Stomach smooth muscle (tissue), 2 donors: Measurements from ENCODE around the gene MAIP1.

Experiments used
- H3K27ac ChIP-seq: one replicate; pipeline ENCODE4 v1.7.0; 2013; ENCODE audit warnings: mild to moderate bottlenecking, low read length, inconsistent platforms
- H3K27me3 ChIP-seq, 2 donors: one replicate each; pipeline ENCODE4 v1.7.0; 2013; ENCODE audit warnings: low read length in 2 of 2; ENCODE audit not compliant: insufficient read depth in 2 of 2, control insufficient read depth in 1 of 2
- H3K36me3 ChIP-seq, 2 donors: one replicate each; pipeline ENCODE4 v1.7.0; 2013; ENCODE audit warnings: low read length in 2 of 2; ENCODE audit not compliant: control insufficient read depth in 2 of 2, insufficient read depth in 2 of 2
- H3K4me1 ChIP-seq: one replicate; pipeline ENCODE4 v1.7.0; 2013; ENCODE audit warnings: low read length; ENCODE audit not compliant: control insufficient read depth, insufficient read depth
- H3K4me3 ChIP-seq, 2 donors: one replicate each; pipeline ENCODE4 v1.7.0; 2013; ENCODE audit warnings: low read length in 2 of 2
- H3K9ac ChIP-seq, 2 donors: one replicate each; pipeline ENCODE4 v1.7.0; 2013; ENCODE audit warnings: low read length in 2 of 2, mild to moderate bottlenecking in 1 of 2
- H3K9me3 ChIP-seq, 2 donors: one replicate each; pipeline ENCODE4 v1.7.0; 2013; ENCODE audit warnings: low read length in 2 of 2; ENCODE audit not compliant: control insufficient read depth in 2 of 2
- donor health status: healthy.
- donor health status: Pancreatic carcinoma.

The MAIP1 gene

GRCh38 chr2:199946836-199947235 is 8.5 kb upstream of the MAIP1 start:
- Histone ChIP-seq H3K4me3 (no peak overlapping the region), H3K27ac (no peak overlapping the region), H3K4me1 (no peaks in the 10 kb centered on the region), H3K9me3 (no peaks in the 10 kb centered on the region), H3K9ac (no peak overlapping the region), H3K27me3 (no peaks in the 10 kb centered on the region), H3K36me3 (peaks cover 9 to 13% of the 10 kb centered on the region in 2 donors)

DNA sequence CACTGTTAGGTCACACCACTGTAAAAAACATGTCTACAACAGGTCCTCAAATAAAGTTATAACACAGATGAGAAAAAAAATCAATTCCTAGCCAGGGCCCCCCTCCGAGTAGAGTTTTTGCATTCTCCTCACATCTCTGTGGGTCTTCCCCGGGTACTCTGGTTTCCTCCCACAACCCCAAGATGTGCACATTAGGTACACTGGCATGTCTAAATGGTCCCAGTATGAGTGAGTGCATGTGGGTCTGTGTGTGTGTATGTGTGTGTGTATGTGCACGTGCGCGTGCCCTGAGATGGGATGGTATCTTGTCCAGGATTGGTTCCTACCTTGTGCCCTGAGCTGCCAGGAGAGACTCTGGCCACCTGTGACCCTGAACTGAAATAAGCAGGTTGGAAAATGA is 5.0 kb upstream of the MAIP1 start:
- H3K9me3 ChIP-seq, result no peaks in the 10 kb centered on the region
- H3K9ac ChIP-seq, result no peak overlapping the region
- peaks cover 4 to 10% of the 10 kb centered on the region in 2 donors for H3K36me3 ChIP-seq
- H3K27ac ChIP-seq, result no peak overlapping the region
- peaks cover 13% of the 10 kb centered on the region for H3K4me1 ChIP-seq
- H3K27me3 ChIP-seq, result no peaks in the 10 kb centered on the region
- H3K4me3 ChIP-seq, result no peak overlapping the region

DNA sequence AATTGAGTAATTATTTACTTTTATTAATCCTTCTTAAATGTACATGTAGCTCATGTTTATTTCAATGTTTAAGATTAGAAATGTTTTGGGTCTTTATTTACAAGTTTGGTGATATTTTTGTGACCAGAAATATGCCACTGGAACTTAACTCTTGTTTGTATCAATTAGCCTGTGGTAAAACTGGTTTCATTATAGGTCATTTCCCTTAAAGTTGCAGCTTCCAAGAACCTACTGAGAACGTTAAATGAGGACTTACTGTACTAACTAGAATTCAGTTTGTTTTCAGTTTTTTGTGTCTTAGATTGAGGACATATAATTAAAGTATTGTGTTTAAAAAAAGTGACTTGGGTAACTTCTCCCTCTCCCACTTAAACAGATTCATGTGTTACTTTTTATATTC is 4.4 kb upstream of the MAIP1 start:
- Histone ChIP-seq H3K27me3 (no peaks in the 10 kb centered on the region), H3K4me1 (peaks cover 13% of the 10 kb centered on the region), H3K4me3 (no peak overlapping the region), H3K27ac (no peak overlapping the region), H3K36me3 (peaks cover 3 to 6% of the 10 kb centered on the region in 2 donors), H3K9ac (no peak overlapping the region), H3K9me3 (no peaks in the 10 kb centered on the region)

DNA sequence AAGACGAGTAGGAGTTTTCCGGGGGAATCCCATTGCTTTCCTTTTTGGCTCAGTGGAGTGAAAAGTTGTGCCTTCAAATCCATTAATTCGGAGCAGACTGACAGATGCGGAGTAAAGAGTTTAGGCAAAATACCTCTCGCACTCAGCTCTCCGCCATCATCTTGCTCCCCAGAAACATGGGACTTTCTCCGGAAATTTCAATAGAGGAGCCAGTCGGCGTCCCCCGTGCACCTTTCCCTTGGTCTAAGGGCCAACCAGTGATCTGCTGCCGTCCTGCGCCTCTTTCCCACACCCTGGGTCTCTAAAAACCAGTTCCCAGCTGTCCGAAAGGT is 409 bp upstream of the MAIP1 start:
- Histone ChIP-seq H3K9me3 (no peaks in the 10 kb centered on the region), H3K4me3 (peak overlapping the region; percentile 90 to 98), H3K27ac (peak overlapping the region; percentile 79), H3K27me3 (no peaks in the 10 kb centered on the region), H3K4me1 (peaks cover 26% of the 10 kb centered on the region), H3K36me3 (peaks cover 7 to 8% of the 10 kb centered on the region in 2 donors), H3K9ac (peak overlapping the region; percentile 85 to 95)

GRCh38 chr2:199956062-199956380 is 639 bp downstream of the MAIP1 start:
- peak overlapping the region; percentile 90 to 98 for H3K4me3 ChIP-seq
- H3K27ac ChIP-seq, result peak overlapping the region; percentile 79
- peaks cover 11 to 14% of the 10 kb centered on the region in 2 donors for H3K36me3 ChIP-seq
- H3K4me1 ChIP-seq, result peaks cover 26% of the 10 kb centered on the region
- H3K27me3 ChIP-seq, result no peaks in the 10 kb centered on the region
- no peaks in the 10 kb centered on the region for H3K9me3 ChIP-seq
- peak overlapping the region; percentile 85 to 95 for H3K9ac ChIP-seq

- Histone ChIP-seq H3K4me3 (no peak overlapping the region), H3K9ac (no peak overlapping the region), H3K4me1 (peaks cover 26% of the 10 kb centered on the region), H3K36me3 (peaks cover 21 to 29% of the 10 kb centered on the region in 2 donors), H3K27me3 (no peaks in the 10 kb centered on the region), H3K9me3 (no peaks in the 10 kb centered on the region), H3K27ac (no peak overlapping the region)
Observed at GRCh38 chr2:199958014-199958413, 2.6 kb downstream of the MAIP1 start.

DNA sequence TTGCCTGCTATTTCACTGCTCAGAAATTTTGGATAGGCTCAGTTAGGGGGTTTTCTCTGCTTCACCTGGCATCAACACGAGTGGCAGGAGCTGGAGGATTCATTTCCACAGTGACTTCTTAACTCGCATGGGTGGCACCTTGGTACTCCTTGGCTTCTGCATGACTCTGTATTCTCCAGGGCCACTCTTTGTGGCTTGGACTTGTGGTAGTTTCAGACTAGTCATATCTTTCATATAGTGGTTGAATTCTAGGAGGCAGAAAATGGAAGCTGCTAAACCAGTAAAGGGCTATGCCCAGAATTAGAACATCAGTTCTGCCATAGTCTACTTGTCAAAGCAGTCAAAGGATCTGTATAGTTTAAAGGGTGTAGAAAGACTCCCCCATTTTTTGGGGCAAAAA is 6.8 kb downstream of the MAIP1 start:
- Histone ChIP-seq H3K27me3 (no peaks in the 10 kb centered on the region), H3K27ac (no peak overlapping the region), H3K36me3 (peaks cover 27 to 40% of the 10 kb centered on the region in 2 donors), H3K4me1 (peaks cover 1% of the 10 kb centered on the region), H3K9me3 (no peaks in the 10 kb centered on the region), H3K9ac (no peak overlapping the region), H3K4me3 (no peak overlapping the region)

GRCh38 chr2:199966405-199966804 is 11.0 kb downstream of the MAIP1 start:
- no peaks in the 10 kb centered on the region for H3K4me1 ChIP-seq
- no peak overlapping the region for H3K9ac ChIP-seq
- no peak overlapping the region for H3K27ac ChIP-seq
- H3K4me3 ChIP-seq, result no peak overlapping the region
- H3K36me3 ChIP-seq, result peaks cover 15 to 22% of the 10 kb centered on the region in 2 donors
- H3K27me3 ChIP-seq, result no peaks in the 10 kb centered on the region
- H3K9me3 ChIP-seq, result no peaks in the 10 kb centered on the region

DNA sequence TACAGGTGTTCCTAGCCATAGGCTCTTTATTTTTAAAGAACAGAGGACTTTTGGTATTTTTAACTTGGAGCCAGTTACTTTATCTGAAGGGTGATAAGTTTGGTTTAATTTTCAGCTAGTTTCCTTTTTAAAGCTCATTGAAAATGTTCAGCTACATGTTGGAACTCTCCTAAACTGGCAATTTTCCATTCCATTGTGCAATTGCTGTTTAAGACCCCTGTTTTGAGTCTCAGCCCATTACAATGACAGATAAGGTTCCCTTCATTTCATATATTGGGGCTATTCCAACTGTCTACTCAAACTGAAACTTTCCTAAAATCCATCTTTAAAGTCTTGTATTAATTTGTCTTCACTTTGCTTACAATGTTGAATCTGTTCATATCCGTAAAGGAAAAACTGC is 11.6 kb downstream of the MAIP1 start:
- peaks cover 10 to 18% of the 10 kb centered on the region in 2 donors for H3K36me3 ChIP-seq
- no peak overlapping the region for H3K9ac ChIP-seq
- no peaks in the 10 kb centered on the region for H3K9me3 ChIP-seq

DNA sequence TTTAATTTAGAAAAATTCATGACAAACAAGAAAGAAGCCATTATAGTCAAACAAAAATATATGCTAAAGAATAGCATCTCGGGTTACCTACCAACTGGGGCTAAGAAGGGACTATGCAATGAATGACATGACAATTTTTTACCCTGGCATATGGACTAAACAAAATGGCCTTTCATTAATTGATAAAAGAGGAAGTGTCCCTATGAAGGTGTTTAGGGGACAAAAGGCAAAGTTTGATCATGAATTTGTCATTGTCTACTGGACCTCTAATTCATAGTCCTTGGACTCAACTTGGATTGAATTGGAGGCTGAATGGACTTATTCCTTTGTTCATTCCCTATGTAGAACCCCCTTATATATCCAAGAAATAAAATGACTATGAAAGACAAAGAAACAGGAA is 12.7 kb downstream of the MAIP1 start:
- H3K36me3 ChIP-seq, result peaks cover 6 to 11% of the 10 kb centered on the region in 2 donors
- H3K9ac ChIP-seq, result no peak overlapping the region

More for the DNA sequence above, 11.6 kb downstream of the MAIP1 start:
- H3K4me3 ChIP-seq, result no peak overlapping the region
- H3K27me3 ChIP-seq, result no peaks in the 10 kb centered on the region
- no peaks in the 10 kb centered on the region for H3K4me1 ChIP-seq
- H3K27ac ChIP-seq, result no peak overlapping the region

DNA sequence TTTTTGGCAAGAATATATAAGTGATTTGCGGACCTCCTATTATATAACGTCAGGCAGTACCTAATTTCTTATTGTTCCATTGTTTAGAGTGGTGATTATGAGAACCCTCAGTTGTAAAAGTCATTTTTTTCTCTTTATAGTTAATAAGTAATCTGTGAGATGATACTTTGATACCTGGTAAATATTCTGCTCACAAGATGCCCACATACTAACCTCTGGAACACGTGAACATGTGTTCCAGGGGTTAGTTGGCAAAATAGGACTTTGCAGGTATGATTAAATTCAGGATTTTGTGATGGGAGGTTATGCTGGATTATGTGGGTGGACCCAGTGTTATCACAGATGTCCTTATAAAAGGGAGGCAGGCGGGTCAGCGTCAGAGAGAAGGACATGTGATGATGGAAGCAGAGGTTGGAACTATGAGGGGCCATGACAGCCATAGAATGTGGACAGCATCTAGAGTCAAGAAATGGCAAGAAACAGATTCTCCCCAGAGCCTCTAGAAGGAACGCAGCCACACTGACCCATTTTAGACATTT is 16.8 kb downstream of the MAIP1 start:
- no peak overlapping the region for H3K9ac ChIP-seq
- H3K36me3 ChIP-seq, result no peaks in the 10 kb centered on the region
- no peaks in the 10 kb centered on the region for H3K9me3 ChIP-seq
- H3K4me1 ChIP-seq, result no peaks in the 10 kb centered on the region
- H3K27me3 ChIP-seq, result no peaks in the 10 kb centered on the region
- no peak overlapping the region for H3K4me3 ChIP-seq
- no peak overlapping the region for H3K27ac ChIP-seq

More for the DNA sequence above, 12.7 kb downstream of the MAIP1 start:
- Histone ChIP-seq H3K9me3 (no peaks in the 10 kb centered on the region), H3K4me3 (no peak overlapping the region), H3K27me3 (no peaks in the 10 kb centered on the region), H3K4me1 (no peaks in the 10 kb centered on the region), H3K27ac (no peak overlapping the region)
